ENCODE results near the gene DLEC1. TPM values are rescaled to one million over a fixed set of nuclear protein-coding genes. Genes with fewer than 3 reads are reported as not detected.

DLEC1 gene
- total and polyA plus RNA-seq, 9 of the 15 experiments (the other 6 are each of a cell fraction or from before 2014, with no cell fraction given), result 0.07 to 0.08 TPM; not detected in 7

- peak; percentile 63; the same call in 1 of the 2 replicates for TF ChIP-seq L3MBTL2 (IDR thresholded peaks at IDR 0.05)
- TF ChIP-seq PCBP2 (IDR thresholded peaks at IDR 0.05; ENCODE audit: low read depth, low read length, poor library complexity, severe bottlenecking), result no peak
- no peak for TF ChIP-seq RBM25 (IDR thresholded peaks at IDR 0.05; ENCODE audit: low read depth, low read length, severe bottlenecking)
- TF ChIP-seq MGA (IDR thresholded peaks at IDR 0.05), result peak; percentile 83
- TF ChIP-seq FOXJ2 (tag; IDR thresholded peaks at IDR 0.05), result no peak
- no peak for TF ChIP-seq MLX (CRISPR knock-in tag; conservative IDR thresholded peaks at IDR 0.05)
- 0 out of 2 replicates have a peak, but pooled peaks have one; percentile 5 for TF ChIP-seq NFIC (IDR thresholded peaks at IDR 0.05)
- TF ChIP-seq ZNF263 (CRISPR knock-in tag; IDR thresholded peaks at IDR 0.05; ENCODE audit: borderline replicate concordance), result 0 out of 2 replicates have a peak, but pooled peaks have one; percentile 64
- TF ChIP-seq KAT8 (IDR thresholded peaks at IDR 0.05; ENCODE audit: low read depth), result no peak
- no peak for TF ChIP-seq FOS (IDR thresholded peaks at IDR 0.05; ENCODE audit: extremely low read depth, insufficient read length)
- TF ChIP-seq LEF1 (IDR thresholded peaks at IDR 0.05), result no peak
- no peak for TF ChIP-seq MED1 (CRISPR knock-in tag; IDR thresholded peaks at IDR 0.05; ENCODE audit: borderline replicate concordance)
Measured at GRCh38 chr3:38137615-38138348, 98.8 kb downstream of the DLEC1 start (continued).
